H1 (cell line): ENCODE measurements around the gene MYO1D. TPM values are rescaled to one million over a fixed set of nuclear protein-coding genes. Genes with fewer than 3 reads are reported as not detected.

Experiments
- CBX8 ChIP-seq: fragments of 300-800, 300-1000 bp; sonication (generic); IDR thresholded peaks from 2 replicates; pipeline ENCODE4 v1.7.1; 2016; ENCODE audit warnings: low read depth, low read length, borderline replicate concordance
- JUND ChIP-seq: IDR thresholded peaks from 2 replicates; pipeline ENCODE4 v1.6.1; 2011; ENCODE audit warnings: mild to moderate bottlenecking, improper control_type of control experiment, low read length
- RAD21 ChIP-seq, 2 experiments: IDR thresholded peaks in 1 of 2; conservative IDR thresholded peaks in 1 of 2; 2 replicates each; pipeline ENCODE4 v1.6.1; 2011; ENCODE audit warnings: low read depth in 2 of 2, low read length in 2 of 2, improper control_type of control experiment in 1 of 2, inconsistent platforms in 1 of 2, mild to moderate bottlenecking in 1 of 2, moderate library complexity in 1 of 2
- SIRT6 ChIP-seq: IDR thresholded peaks from one replicate; pipeline ENCODE4 v1.7.1; 2012; ENCODE audit warnings: low read length, inconsistent platforms
- SUZ12 ChIP-seq: fragments of 200-600 bp; sonication (generic); IDR thresholded peaks from 2 replicates; pipeline ENCODE4 v1.6.1; 2012; ENCODE audit warnings: mild to moderate bottlenecking, inconsistent platforms, low read length, moderate library complexity, mixed read lengths
- polyA plus RNA-seq, 7 experiments: library from polyadenylated mRNA; depleted of rRNA in 3 of 7; stranded (reverse) in 5 of 7; unstranded in 2 of 7; fragments of >200 nt in 5 of 7; fragments of 200-250 nt in 2 of 7; gene quantifications; 1 replicate in 5 of 7; 2 replicates in 1 of 7; 4 replicates in 1 of 7; pipeline versions ENCODE4 v1.2.1 to v1.2.3, GENCODE V29; 2011 to 2013; ENCODE audit warnings: missing spikeins in 2 of 7, mixed read lengths in 2 of 7
- total RNA-seq: library from RNA; stranded (reverse); fragmentation: NEBNext Ultra II Directional; extraction: Animal tissue kit (Norgen Biotek cat#: 25700); gene quantifications from 2 replicates; pipeline ENCODE4 v1.2.1, GENCODE V29; 2021

The MYO1D gene
- total and polyA plus RNA-seq, 2 of the 8 experiments (the other 6 are each of a cell fraction or from before 2014, with no cell fraction given): 6.5 to 25.4 TPM

GRCh38 chr17:32503251-32504165 lies 373.4 kb downstream of the MYO1D start (continued):
- TF ChIP-seq SIRT6 (no peak), CBX8 (no peak), RAD21 (IDR thresholded peaks at IDR 0.05 in 1 of 2, conservative IDR thresholded peaks at IDR 0.05 in 1 of 2; ENCODE audit: low read depth in 2 of 2, low read length in 2 of 2) (no peak), JUND (no peak), SUZ12 (no peak)
